CD4-positive, alpha-beta memory T cell (primary cell): ENCODE measurements around the gene TTLL6. TPM values are rescaled to one million over a fixed set of nuclear protein-coding genes. Genes with fewer than 3 reads are reported as not detected.

ENCODE experiments used
- CTCF ChIA-PET: fragments of 350-600 bp; sonication (Branson Sonifier 250); formaldehyde crosslinking; loops from one replicate; lab custom pipeline; 2021; ENCODE audit warnings: inconsistent platforms; ENCODE audit not compliant: partially characterized antibody; lab: Charles Lee
- POLR2A ChIA-PET: fragments of 350-600 bp; sonication (Branson Sonifier 250); formaldehyde crosslinking; loops from one replicate; lab custom pipeline; 2021; ENCODE audit not compliant: partially characterized antibody; lab: Charles Lee
- DNase-seq, 5 donors: peaks; one replicate each; pipeline versions ENCODE4 v3.0.0 to v3.0.0-alpha.2; 2020 to 2022; ENCODE audit warnings: mixed read lengths in 1 of 5
- H3K27ac ChIP-seq: one replicate; pipeline ENCODE4 v1.7.0; 2013; ENCODE audit warnings: low read depth, low read length
- H3K27me3 ChIP-seq: 2 replicates; pipeline ENCODE4 v1.7.0; 2013; ENCODE audit warnings: mild to moderate bottlenecking, low read length, moderate library complexity; ENCODE audit not compliant: insufficient read depth
- H3K36me3 ChIP-seq: 2 replicates; pipeline ENCODE4 v1.7.0; 2013; ENCODE audit warnings: mild to moderate bottlenecking, low read length, moderate library complexity; ENCODE audit not compliant: insufficient read depth
- H3K4me1 ChIP-seq: 2 replicates; pipeline ENCODE4 v1.7.0; 2013; ENCODE audit warnings: mild to moderate bottlenecking, low read length, moderate library complexity; ENCODE audit not compliant: insufficient read depth
- H3K4me3 ChIP-seq, 2 donors: one replicate each; pipeline ENCODE4 v1.7.0; 2013; ENCODE audit warnings: low read length in 2 of 2, mild to moderate bottlenecking in 1 of 2
- H3K9me3 ChIP-seq, 2 donors: one replicate each; pipeline ENCODE4 v1.7.0; 2013; ENCODE audit warnings: low read length in 2 of 2, control low read depth in 1 of 2; ENCODE audit not compliant: control insufficient read depth in 1 of 2
- H3K27ac Mint-ChIP-seq, 7 donors: one replicate each; pipeline ENCODE4 v1.8.0; 2020 to 2021; ENCODE audit warnings: mixed read lengths in 7 of 7, mild to moderate bottlenecking in 6 of 7, inconsistent platforms in 3 of 7, moderate library complexity in 3 of 7
- H3K27me3 Mint-ChIP-seq, 2 donors: one replicate each; pipeline ENCODE4 v1.8.0; 2020 to 2021; ENCODE audit warnings: mixed read lengths in 2 of 2
- H3K36me3 Mint-ChIP-seq, 2 donors: one replicate each; pipeline ENCODE4 v1.8.0; 2020 to 2021; ENCODE audit warnings: mixed read lengths in 2 of 2, inconsistent platforms in 1 of 2, mild to moderate bottlenecking in 1 of 2
- H3K4me1 Mint-ChIP-seq, 4 donors: one replicate each; pipeline ENCODE4 v1.8.0; 2020 to 2021; ENCODE audit warnings: mixed read lengths in 4 of 4, mild to moderate bottlenecking in 1 of 4
- H3K4me3 Mint-ChIP-seq, 8 donors: one replicate each; pipeline ENCODE4 v1.8.0; 2020 to 2021; ENCODE audit warnings: mixed read lengths in 8 of 8, mild to moderate bottlenecking in 7 of 8, moderate library complexity in 6 of 8, inconsistent platforms in 3 of 8
- H3K9me3 Mint-ChIP-seq, 8 donors: one replicate each; pipeline ENCODE4 v1.8.0; 2020 to 2021; ENCODE audit warnings: mixed read lengths in 8 of 8, mild to moderate bottlenecking in 5 of 8, inconsistent platforms in 3 of 8, moderate library complexity in 1 of 8
- intact Hi-C: fragments of 100-400 bp; cut with micrococcal nuclease; formaldehyde crosslinking; loops from one replicate; pipeline ENCODE4 v1.15.1; 2023
- polyA plus RNA-seq, 2 donors: library from polyadenylated mRNA; unstranded; fragments of 300-500 nt; fragmentation: Illumina TruSeq; gene quantifications; one replicate each; pipeline ENCODE4 v1.2.3, GENCODE V29; 2021
- total RNA-seq, 2 experiments: library from RNA; stranded (reverse); gene quantifications; one replicate each; pipeline ENCODE4 v1.2.3, GENCODE V29; 2021

The TTLL6 gene
- total and polyA plus RNA-seq, 4 experiments from 2014 or later: not detected

DNA sequence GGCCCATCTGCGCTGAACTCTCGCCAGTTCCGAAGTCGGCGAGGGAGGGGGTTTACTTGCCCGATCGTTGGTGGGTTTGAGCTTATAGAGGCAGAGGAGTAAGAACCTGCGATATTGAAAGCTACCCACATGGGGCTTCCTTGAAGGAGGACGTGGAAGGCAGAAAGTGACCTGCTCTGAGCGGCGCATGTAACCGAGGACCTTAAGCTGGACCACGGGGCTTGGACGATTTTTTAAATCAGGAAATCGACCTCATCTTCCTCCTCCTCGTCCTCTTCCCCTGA, 92.1 kb downstream of the TTLL6 start:
- Mint-ChIP-seq H3K27ac (peak overlapping the region in 1 of 7 donors; percentile 85), H3K4me3 (peak overlapping the region in 7 of 8 donors; percentile 17 to 84 (median 70)), H3K27me3 (peaks cover 77 to 82% of the 10 kb centered on the region in 2 donors), H3K36me3 (peaks cover 0 to 1% of the 10 kb centered on the region in 2 donors), H3K9me3 (peaks cover 0 to 35% (median 2%) of the 10 kb centered on the region in 8 donors), H3K4me1 (peaks cover 22 to 81% (median 33%) of the 10 kb centered on the region in 4 donors)
- no peaks in the 10 kb centered on the region for H3K36me3 ChIP-seq
- DNase-seq: no peak
- H3K9me3 ChIP-seq: no peaks in the 10 kb centered on the region
- ChIA-PET POLR2A (interaction anchor here (1.9 kb wide), 1 partner anchor 22 kb away, joined by 8 read pairs; no protein-coding TSS in a partner anchor), CTCF (interaction anchor here (0.6 to 3.9 kb wide), 14 partner anchors 13 to 175 kb away, joined by 3 to 33 read pairs (median 4); no protein-coding TSS in a partner anchor)
- peaks cover 40% of the 10 kb centered on the region for H3K4me1 ChIP-seq
- H3K27me3 ChIP-seq: peaks cover 96% of the 10 kb centered on the region
- H3K4me3 ChIP-seq: no peak overlapping the region
- no peak overlapping the region for H3K27ac ChIP-seq
- intact Hi-C loops: no loop called here

DNA sequence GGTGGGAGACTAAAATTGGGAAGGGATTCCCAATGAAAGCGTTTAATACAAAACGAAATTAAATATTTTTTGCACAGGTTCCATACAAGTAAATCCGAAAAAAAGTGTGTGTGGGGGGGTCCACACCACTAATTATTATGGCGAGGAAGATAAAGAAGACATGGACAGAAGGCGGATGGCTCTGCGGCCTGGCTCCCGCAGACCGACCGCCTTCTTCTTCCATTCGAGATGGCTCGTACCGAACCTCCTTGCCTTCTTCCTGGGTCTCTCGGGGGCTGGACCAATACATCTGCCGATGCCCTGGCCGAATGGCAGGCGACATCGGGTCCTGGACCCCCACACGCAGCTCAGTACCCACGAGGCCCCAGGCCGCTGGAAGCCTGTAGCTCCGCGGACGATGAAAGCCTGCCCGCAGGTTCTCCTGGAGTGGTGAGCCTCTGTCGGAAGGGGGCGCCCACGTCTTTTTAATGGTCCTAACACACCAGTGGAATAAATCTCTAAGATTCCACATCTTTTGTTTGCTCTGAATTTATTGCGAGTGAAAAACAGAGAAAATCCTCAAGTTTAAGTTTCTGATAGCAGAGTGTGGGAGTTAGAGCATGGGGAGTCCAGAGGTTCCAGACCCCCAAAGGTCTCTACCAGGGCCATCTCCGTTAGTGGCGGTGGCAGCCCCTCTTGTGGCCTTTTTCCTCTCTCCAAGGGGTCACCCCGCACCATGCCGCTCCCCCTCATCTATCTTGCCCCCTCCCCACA, 92.6 kb downstream of the TTLL6 start:
- peak overlapping the region; percentile 59 to 84 (median 78) for H3K4me3 Mint-ChIP-seq
- peaks cover 40% of the 10 kb centered on the region for H3K4me1 ChIP-seq
- peak overlapping the region in 3 of 7 donors; percentile 82 to 86 (median 85) for H3K27ac Mint-ChIP-seq
- intact Hi-C loops: loop anchor here (1.0 kb wide), 2 partner anchors 155 to 308 kb away; no protein-coding TSS in a partner anchor
- peak; percentile 64 to 79 (median 66) for DNase-seq
- H3K4me1 Mint-ChIP-seq: peaks cover 22 to 81% (median 33%) of the 10 kb centered on the region in 4 donors
- ChIA-PET CTCF (interaction anchor here (0.6 to 3.9 kb wide), 26 partner anchors 8 to 176 kb away, joined by 3 to 33 read pairs (median 4); no protein-coding TSS in a partner anchor), POLR2A (interaction anchor here (0.9 to 1.9 kb wide), 3 partner anchors 9 to 22 kb away, joined by 3 to 8 read pairs (median 6); no protein-coding TSS in a partner anchor)
- peaks cover 96% of the 10 kb centered on the region for H3K27me3 ChIP-seq
- H3K9me3 ChIP-seq: no peaks in the 10 kb centered on the region
- no peak overlapping the region for H3K4me3 ChIP-seq
- H3K9me3 Mint-ChIP-seq: peaks cover 0 to 34% (median 3%) of the 10 kb centered on the region in 8 donors
- H3K27me3 Mint-ChIP-seq: peaks cover 79 to 83% of the 10 kb centered on the region in 2 donors
- peaks cover 0 to 1% of the 10 kb centered on the region in 2 donors for H3K36me3 Mint-ChIP-seq
- H3K27ac ChIP-seq: no peak overlapping the region
- H3K36me3 ChIP-seq: no peaks in the 10 kb centered on the region

DNA sequence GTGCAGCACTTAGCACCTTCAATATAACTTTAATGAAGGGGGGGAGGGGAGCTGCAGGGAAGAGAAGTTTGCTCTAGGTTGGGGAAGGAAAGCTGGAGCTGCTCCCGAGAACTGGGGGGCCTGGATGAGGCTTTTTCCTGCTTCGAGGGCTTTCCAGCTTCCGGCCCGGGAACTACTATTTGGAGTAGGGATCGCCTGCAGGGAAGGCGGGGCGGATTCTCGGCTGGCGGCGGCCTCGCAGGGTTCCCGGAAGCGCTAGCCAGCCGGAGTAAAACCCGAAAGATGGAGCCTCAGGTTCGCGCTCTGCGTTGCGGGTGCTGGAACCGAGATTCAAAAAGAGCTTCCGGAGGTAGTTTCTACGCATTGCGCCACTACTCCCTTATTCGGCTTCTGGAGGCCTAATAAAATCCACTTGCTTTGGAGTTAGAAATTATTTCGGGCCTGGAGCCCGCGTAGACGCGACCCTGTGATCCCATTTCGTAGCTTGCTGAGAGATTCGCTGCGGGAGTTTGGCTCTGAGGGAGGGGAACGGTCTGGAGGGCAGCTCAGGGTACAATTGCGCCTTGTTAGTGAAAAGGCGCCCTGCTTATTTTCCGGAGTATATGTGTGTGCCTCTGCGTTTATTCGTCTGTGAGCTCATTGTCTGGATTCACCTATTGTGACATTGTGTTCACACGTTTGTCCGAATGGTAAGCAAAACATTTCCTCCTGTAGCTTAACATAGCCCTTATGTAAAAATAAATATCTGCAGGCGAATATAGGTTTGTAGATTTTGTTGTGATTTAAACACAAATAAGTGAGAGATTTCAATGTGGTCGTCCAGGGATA, 93.4 kb downstream of the TTLL6 start:
- H3K27ac Mint-ChIP-seq: peak overlapping the region in 3 of 7 donors; percentile 29 to 85 (median 82)
- H3K4me3 Mint-ChIP-seq: peak overlapping the region in 7 of 8 donors; percentile 23 to 84 (median 79)
- peaks cover 0 to 39% (median 3%) of the 10 kb centered on the region in 8 donors for H3K9me3 Mint-ChIP-seq
- Histone ChIP-seq H3K9me3 (no peaks in the 10 kb centered on the region), H3K4me3 (no peak overlapping the region), H3K27ac (no peak overlapping the region), H3K36me3 (no peaks in the 10 kb centered on the region), H3K27me3 (peaks cover 96% of the 10 kb centered on the region), H3K4me1 (peaks cover 40% of the 10 kb centered on the region)
- ChIA-PET POLR2A (interaction anchor here (0.9 to 1.9 kb wide), 4 partner anchors 9 to 155 kb away, joined by 3 to 8 read pairs (median 4); no protein-coding TSS in a partner anchor), CTCF (interaction anchor here (0.6 to 3.9 kb wide), 24 partner anchors 9 to 163 kb away, joined by 3 to 33 read pairs (median 6); no protein-coding TSS in a partner anchor)
- peaks cover 18 to 83% (median 33%) of the 10 kb centered on the region in 4 donors for H3K4me1 Mint-ChIP-seq
- H3K27me3 Mint-ChIP-seq: peaks cover 81 to 84% of the 10 kb centered on the region in 2 donors
- no peak for DNase-seq
- intact Hi-C loops: loop anchor here (1.0 kb wide), 2 partner anchors 156 to 309 kb away; no protein-coding TSS in a partner anchor
- peaks cover 0 to 2% of the 10 kb centered on the region in 2 donors for H3K36me3 Mint-ChIP-seq

DNA sequence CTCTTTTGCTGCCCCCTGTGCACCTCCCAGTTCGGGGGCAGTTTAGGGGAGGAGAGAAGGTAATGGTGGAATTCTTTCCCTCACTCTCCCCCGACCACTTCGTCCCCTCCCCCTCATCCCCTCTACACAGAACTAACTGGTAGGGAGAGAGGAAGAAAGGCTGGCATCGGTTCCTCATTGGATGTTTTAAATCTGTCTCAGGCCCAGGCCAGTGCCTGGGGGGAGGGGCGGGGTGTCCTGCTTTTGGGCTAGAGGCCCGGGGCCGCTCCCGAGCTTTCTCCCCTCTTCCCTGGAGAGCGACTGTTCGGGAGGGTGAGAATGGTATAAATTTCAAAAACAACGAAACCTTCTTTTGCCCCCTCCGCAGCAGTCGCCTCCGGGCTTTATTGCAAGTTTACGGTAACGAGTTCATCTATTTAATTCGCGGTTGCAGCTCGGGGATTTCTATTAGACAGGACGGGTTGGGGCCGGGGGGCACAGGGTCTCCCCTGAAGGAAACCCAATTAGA, 94.1 kb downstream of the TTLL6 start, which contains the start of gene PRAC2:
TSS of gene PRAC2 (plus strand) at position 271 of the 508 bp plus-strand sequence. CDS start 1,226 bp downstream, outside the sequence.
- Histone ChIP-seq H3K36me3 (no peaks in the 10 kb centered on the region), H3K27ac (no peak within 1 kb of the TSS), H3K27me3 (peaks cover 96% of the 10 kb centered on the region), H3K4me3 (no peak within 1 kb of the TSS), H3K9me3 (no peaks in the 10 kb centered on the region), H3K4me1 (peaks cover 38% of the 10 kb centered on the region)
- Mint-ChIP-seq H3K9me3 (peaks cover 0 to 44% (median 3%) of the 10 kb centered on the region in 8 donors), H3K27me3 (peaks cover 82 to 85% of the 10 kb centered on the region in 2 donors), H3K27ac (peak within 1 kb of the TSS in 2 of 7 donors; percentile 29 to 85), H3K36me3 (peaks cover 0 to 2% of the 10 kb centered on the region in 2 donors), H3K4me3 (peak within 1 kb of the TSS in 7 of 8 donors; percentile 23 to 84 (median 79)), H3K4me1 (peaks cover 20 to 82% (median 36%) of the 10 kb centered on the region in 4 donors)
- DNase-seq: no peak
- CTCF ChIA-PET: interaction anchor here (0.6 to 3.9 kb wide), 12 partner anchors 10 to 163 kb away, joined by 3 to 33 read pairs (median 5); no protein-coding TSS in a partner anchor
- intact Hi-C loops: no loop called here
- POLR2A ChIA-PET: interaction anchor here (1.1 to 1.9 kb wide), 3 partner anchors 21 to 156 kb away, joined by 3 to 8 read pairs (median 6); no protein-coding TSS in a partner anchor

DNA sequence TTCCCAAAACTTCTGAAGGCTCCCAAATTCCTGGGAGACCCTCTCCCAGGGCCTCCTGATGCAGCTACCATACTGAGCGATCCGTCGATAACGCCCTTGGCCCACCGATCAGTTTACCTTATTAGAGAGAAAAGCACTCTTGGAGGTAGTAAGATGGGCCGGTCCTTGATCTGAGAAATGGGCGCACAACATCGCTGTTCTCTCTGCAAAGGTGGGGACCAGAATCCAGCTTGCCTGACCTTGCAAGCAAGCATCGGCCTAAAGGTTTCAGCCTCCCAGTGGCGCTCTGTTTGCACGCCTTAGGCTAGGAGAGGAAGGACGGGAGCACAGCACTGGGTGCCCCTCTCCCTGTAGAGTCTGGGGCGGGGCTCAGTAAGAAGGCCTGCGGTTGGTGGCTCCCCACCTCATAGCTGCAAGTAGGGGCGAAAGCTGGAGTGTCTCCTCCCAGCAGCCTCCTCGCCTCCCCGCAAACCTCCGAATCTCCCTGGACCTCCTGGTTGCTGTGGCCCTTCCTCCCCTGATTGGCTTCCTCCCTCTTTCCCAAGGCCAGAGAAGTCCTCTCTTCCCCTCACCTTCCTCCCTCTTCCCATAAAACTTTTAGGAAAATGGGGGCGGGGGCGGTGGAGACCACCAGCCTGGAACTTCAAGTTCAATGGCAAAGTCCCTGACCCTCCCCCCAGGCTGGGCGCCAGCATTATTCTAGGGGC, 94.7 kb downstream of the TTLL6 start, which contains the start of gene PRAC1:
TSS of gene PRAC1 (minus strand) at position 318 of the 707 bp plus-strand sequence. CDS start at position 192, 126 bp downstream.
- peak within 1 kb of the TSS in 1 of 7 donors; percentile 85 for H3K27ac Mint-ChIP-seq

DNA sequence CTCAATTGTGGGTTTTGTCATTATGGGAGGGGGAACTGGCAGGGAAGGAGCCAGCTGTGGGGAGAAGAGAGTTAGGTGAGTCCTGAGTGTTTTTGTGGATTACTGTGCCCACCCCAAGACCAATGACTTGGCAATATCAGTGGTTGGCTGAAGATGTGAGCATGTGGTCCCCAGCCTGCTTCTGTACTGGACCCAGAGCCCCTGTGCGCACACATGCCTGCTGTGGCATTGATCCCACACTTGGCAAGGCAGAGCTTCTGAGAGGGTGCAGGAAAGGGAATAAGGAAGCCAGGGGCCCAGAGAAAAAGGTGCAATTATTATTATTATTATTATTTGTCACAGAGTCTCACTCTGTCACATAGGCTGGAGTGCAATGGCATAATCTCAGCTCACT, 96.0 kb downstream of the TTLL6 start:
- no peak overlapping the region for H3K27ac ChIP-seq
- Mint-ChIP-seq H3K27me3 (peaks cover 76 to 81% of the 10 kb centered on the region in 2 donors), H3K4me1 (peaks cover 20 to 70% (median 34%) of the 10 kb centered on the region in 4 donors), H3K36me3 (peaks cover 0 to 2% of the 10 kb centered on the region in 2 donors), H3K4me3 (peak overlapping the region in 1 of 8 donors; percentile 31), H3K27ac (peak overlapping the region in 1 of 7 donors; percentile 73), H3K9me3 (peaks cover 0 to 40% (median 6%) of the 10 kb centered on the region in 8 donors)
- no peak overlapping the region for H3K4me3 ChIP-seq
- ChIA-PET CTCF (no interaction called here), POLR2A (no interaction called here)
- intact Hi-C loops: no loop called here
- no peaks in the 10 kb centered on the region for H3K9me3 ChIP-seq
- DNase-seq: no peak
- no peaks in the 10 kb centered on the region for H3K36me3 ChIP-seq
- H3K27me3 ChIP-seq: peaks cover 88% of the 10 kb centered on the region
- H3K4me1 ChIP-seq: peaks cover 38% of the 10 kb centered on the region

More for the DNA sequence above, 94.7 kb downstream of the TTLL6 start, which contains the start of gene PRAC1:
- peaks cover 36% of the 10 kb centered on the region for H3K4me1 ChIP-seq
- peak within 1 kb of the TSS in 6 of 8 donors; percentile 36 to 84 (median 79) for H3K4me3 Mint-ChIP-seq
- DNase-seq: no peak
- ChIA-PET POLR2A (interaction anchor here (1.1 to 1.8 kb wide), 2 partner anchors 21 to 156 kb away, joined by 3 to 6 read pairs; no protein-coding TSS in a partner anchor), CTCF (interaction anchor here (1.3 to 2.3 kb wide), 3 partner anchors 23 to 81 kb away, joined by 6 to 8 read pairs (median 8); no protein-coding TSS in a partner anchor)
- no peaks in the 10 kb centered on the region for H3K36me3 ChIP-seq
- H3K9me3 ChIP-seq: no peaks in the 10 kb centered on the region
- intact Hi-C loops: no loop called here
- no peak within 1 kb of the TSS for H3K4me3 ChIP-seq
- peaks cover 96% of the 10 kb centered on the region for H3K27me3 ChIP-seq
- H3K27me3 Mint-ChIP-seq: peaks cover 82 to 85% of the 10 kb centered on the region in 2 donors
- peaks cover 20 to 84% (median 38%) of the 10 kb centered on the region in 4 donors for H3K4me1 Mint-ChIP-seq
- H3K36me3 Mint-ChIP-seq: peaks cover 0 to 2% of the 10 kb centered on the region in 2 donors
- H3K27ac ChIP-seq: no peak within 1 kb of the TSS
- peaks cover 0 to 47% (median 6%) of the 10 kb centered on the region in 8 donors for H3K9me3 Mint-ChIP-seq
